ENCODE results near the gene SH3RF2. TPM values are rescaled to one million over a fixed set of nuclear protein-coding genes. Genes with fewer than 3 reads are reported as not detected.
"Not testable (repeated sequence)": the region's sequence is repeated elsewhere in the genome, so short reads cannot be mapped to it uniquely, and the experiment has no call there.

The SH3RF2 gene
- total and polyA plus RNA-seq, 2 experiments from 2014 or later, result 38.3 to 43.1 TPM

- peaks cover 50% of the 10 kb centered on the region for H3K4me1 ChIP-seq (ENCODE audit: low read depth)
- no peaks in the 10 kb centered on the region for H3K36me3 ChIP-seq
- H3K27ac ChIP-seq, result no peak overlapping the region
- no peaks in the 10 kb centered on the region for H3K9me3 ChIP-seq (ENCODE audit: low read depth)
- H3K4me3 ChIP-seq, result no peak overlapping the region
- no peak for DNase-seq (ENCODE audit: low read depth in 1 of 2, low spot score in 1 of 2)
- H3K27me3 ChIP-seq, result no peaks in the 10 kb centered on the region
- TF ChIP-seq CTCF (IDR thresholded peaks at IDR 0.05; ENCODE audit: low read depth, low read length), result no peak
These were observed 11.2 kb downstream of the SH3RF2 start for GRCh38 chr5:145947581-145947980.

- Histone ChIP-seq H3K27me3 (no peaks in the 10 kb centered on the region), H3K4me1 (ENCODE audit: low read depth) (peaks cover 55% of the 10 kb centered on the region), H3K36me3 (no peaks in the 10 kb centered on the region), H3K27ac (no peak overlapping the region), H3K4me3 (no peak overlapping the region), H3K9me3 (ENCODE audit: low read depth) (no peaks in the 10 kb centered on the region)
- no peak for DNase-seq (ENCODE audit: low read depth in 1 of 2, low spot score in 1 of 2)
- TF ChIP-seq CTCF (IDR thresholded peaks at IDR 0.05; ENCODE audit: low read depth, low read length), result no peak
These were observed 11.7 kb downstream of the SH3RF2 start for GRCh38 chr5:145948047-145948446.

GRCh38 chr5:145948921-145949320 is 12.5 kb downstream of the SH3RF2 start:
- peak overlapping the region; percentile 16 for H3K27ac ChIP-seq

GRCh38 chr5:145949474-145949873 is 13.1 kb downstream of the SH3RF2 start:
- DNase-seq (ENCODE audit: low read depth in 1 of 2, low spot score in 1 of 2), result no peak
- Histone ChIP-seq H3K9me3 (ENCODE audit: low read depth) (no peaks in the 10 kb centered on the region), H3K36me3 (no peaks in the 10 kb centered on the region), H3K27me3 (no peaks in the 10 kb centered on the region), H3K27ac (peak overlapping the region; percentile 16), H3K4me1 (ENCODE audit: low read depth) (peaks cover 53% of the 10 kb centered on the region), H3K4me3 (no peak overlapping the region)
- TF ChIP-seq CTCF (IDR thresholded peaks at IDR 0.05; ENCODE audit: low read depth, low read length), result no peak

More at GRCh38 chr5:145948921-145949320, 12.5 kb downstream of the SH3RF2 start:
- DNase-seq (ENCODE audit: low read depth in 1 of 2, low spot score in 1 of 2), result no peak
- TF ChIP-seq CTCF (IDR thresholded peaks at IDR 0.05; ENCODE audit: low read depth, low read length), result no peak
- Histone ChIP-seq H3K9me3 (ENCODE audit: low read depth) (no peaks in the 10 kb centered on the region), H3K4me1 (ENCODE audit: low read depth) (peaks cover 53% of the 10 kb centered on the region), H3K4me3 (no peak overlapping the region), H3K27me3 (no peaks in the 10 kb centered on the region), H3K36me3 (no peaks in the 10 kb centered on the region)

- no peaks in the 10 kb centered on the region for H3K9me3 ChIP-seq (ENCODE audit: low read depth)
- no peak for TF ChIP-seq CTCF (IDR thresholded peaks at IDR 0.05; ENCODE audit: low read depth, low read length)
- peak overlapping the region; percentile 29 for H3K27ac ChIP-seq
These were observed 14.7 kb downstream of the SH3RF2 start for GRCh38 chr5:145951071-145951470.

GRCh38 chr5:145953202-145953601 is 16.8 kb downstream of the SH3RF2 start:
- no peak overlapping the region for H3K27ac ChIP-seq
- H3K4me3 ChIP-seq, result no peak overlapping the region
- H3K27me3 ChIP-seq, result no peaks in the 10 kb centered on the region
- DNase-seq (ENCODE audit: low read depth in 1 of 2, low spot score in 1 of 2), result no peak
- H3K9me3 ChIP-seq (ENCODE audit: low read depth), result no peaks in the 10 kb centered on the region
- H3K4me1 ChIP-seq (ENCODE audit: low read depth), result peaks cover 34% of the 10 kb centered on the region
- no peaks in the 10 kb centered on the region for H3K36me3 ChIP-seq
- no peak for TF ChIP-seq CTCF (IDR thresholded peaks at IDR 0.05; ENCODE audit: low read depth, low read length)

More at GRCh38 chr5:145951071-145951470, 14.7 kb downstream of the SH3RF2 start:
- DNase-seq (ENCODE audit: low read depth in 1 of 2, low spot score in 1 of 2), result peak in 1 of 2 donors; percentile 70
- Histone ChIP-seq H3K4me1 (ENCODE audit: low read depth) (peaks cover 40% of the 10 kb centered on the region), H3K36me3 (no peaks in the 10 kb centered on the region), H3K27me3 (no peaks in the 10 kb centered on the region), H3K4me3 (no peak overlapping the region)

- H3K36me3 ChIP-seq; H3K27ac ChIP-seq; DNase-seq (ENCODE audit: low read depth in 1 of 2, low spot score in 1 of 2); H3K4me3 ChIP-seq; H3K27me3 ChIP-seq; H3K9me3 ChIP-seq (ENCODE audit: low read depth): not testable (repeated sequence)
- peaks cover 33% of the 10 kb centered on the region for H3K4me1 ChIP-seq (ENCODE audit: low read depth)
These were observed 17.8 kb downstream of the SH3RF2 start for GRCh38 chr5:145954140-145954539.
